LNCAP (cell line): ENCODE data around the gene DPEP1.

Experiments used
- TF ChIP-seq, protein P1 (sequence below): fragments of 450-650 bp; IDR thresholded peaks from 2 replicates; pipeline ENCODE4 v1.5.1; 2017; ENCODE audit warnings: mild to moderate bottlenecking

DPEP1 gene

DNA sequence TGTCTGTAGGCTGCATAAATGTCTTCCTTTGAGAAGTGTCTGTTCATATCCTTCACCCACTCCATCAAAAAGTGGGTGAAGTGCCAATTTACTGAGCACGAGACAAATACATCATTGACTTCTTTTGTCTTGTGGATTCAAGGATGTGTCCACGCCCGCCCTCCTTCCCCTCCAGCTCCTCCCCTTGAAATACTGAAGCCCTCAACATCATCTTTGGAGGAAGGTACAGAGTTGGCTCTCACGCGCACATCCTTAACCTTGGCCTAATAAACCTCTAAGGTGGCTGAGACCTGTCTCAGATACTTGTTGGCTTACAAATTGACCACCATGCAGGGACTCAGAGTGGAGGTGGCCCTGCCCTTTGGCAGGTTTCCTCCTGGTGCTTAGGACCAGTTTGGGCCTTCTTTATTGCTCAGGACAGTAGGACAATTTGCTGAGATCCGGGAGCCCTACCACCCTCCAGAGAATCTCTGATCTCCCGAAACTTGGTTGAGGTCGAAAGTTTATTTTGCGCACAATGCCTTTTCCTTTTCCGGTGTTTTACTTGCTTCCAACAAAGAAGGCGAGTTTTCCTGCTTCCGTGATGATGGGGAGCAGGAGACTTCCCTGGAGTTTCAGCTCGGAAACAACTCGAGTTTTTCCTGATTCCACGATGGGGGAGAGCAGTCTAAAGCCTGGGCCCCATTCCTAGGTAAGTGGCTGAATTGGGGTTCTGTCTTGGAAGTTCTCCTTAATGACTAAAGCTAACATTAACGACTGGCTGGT, 58.9 kb downstream of the DPEP1 start:
- TF ChIP-seq, protein P1, sequence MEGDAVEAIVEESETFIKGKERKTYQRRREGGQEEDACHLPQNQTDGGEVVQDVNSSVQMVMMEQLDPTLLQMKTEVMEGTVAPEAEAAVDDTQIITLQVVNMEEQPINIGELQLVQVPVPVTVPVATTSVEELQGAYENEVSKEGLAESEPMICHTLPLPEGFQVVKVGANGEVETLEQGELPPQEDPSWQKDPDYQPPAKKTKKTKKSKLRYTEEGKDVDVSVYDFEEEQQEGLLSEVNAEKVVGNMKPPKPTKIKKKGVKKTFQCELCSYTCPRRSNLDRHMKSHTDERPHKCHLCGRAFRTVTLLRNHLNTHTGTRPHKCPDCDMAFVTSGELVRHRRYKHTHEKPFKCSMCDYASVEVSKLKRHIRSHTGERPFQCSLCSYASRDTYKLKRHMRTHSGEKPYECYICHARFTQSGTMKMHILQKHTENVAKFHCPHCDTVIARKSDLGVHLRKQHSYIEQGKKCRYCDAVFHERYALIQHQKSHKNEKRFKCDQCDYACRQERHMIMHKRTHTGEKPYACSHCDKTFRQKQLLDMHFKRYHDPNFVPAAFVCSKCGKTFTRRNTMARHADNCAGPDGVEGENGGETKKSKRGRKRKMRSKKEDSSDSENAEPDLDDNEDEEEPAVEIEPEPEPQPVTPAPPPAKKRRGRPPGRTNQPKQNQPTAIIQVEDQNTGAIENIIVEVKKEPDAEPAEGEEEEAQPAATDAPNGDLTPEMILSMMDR = no peak

DNA sequence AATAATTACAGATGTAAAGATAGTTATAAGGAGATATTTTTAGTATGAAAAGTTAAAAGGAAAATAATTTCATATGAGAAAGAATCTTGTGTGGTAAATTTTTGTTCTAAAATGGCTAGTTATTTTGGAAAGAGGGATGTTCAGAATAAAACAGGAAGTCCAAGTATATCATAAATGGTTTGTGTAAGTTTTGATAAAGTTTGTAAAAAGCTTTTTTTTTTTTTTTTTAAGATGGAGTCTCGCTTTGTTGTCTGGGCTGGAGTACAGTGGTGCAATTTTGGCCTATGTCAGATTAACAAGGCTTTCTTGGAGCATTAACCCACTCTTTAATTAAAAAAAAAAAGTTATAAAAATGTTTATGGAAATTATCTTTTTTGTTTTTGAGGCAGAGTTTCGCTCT, 64.8 kb downstream of the DPEP1 start:
- TF ChIP-seq, protein P1 = no peak

DNA sequence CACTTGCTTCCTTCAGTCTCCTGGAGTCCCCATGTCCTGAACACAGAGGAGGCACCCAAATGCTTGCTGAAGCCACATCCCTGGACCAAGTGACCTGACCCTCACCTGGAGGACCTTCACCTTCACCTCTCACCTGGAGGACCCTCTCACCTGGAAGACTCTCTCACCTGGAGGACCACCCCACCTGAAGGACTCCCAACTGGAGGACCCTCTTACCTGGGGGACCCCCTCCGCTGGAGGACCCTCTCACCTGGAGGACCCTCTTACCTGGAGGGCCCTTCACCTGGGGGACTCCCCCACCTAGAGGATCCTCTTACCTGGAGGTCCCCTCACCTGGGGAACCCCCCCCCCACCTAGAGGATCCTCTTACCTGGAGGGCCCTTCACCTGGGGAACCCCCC, 72.5 kb downstream of the DPEP1 start:
- TF ChIP-seq, protein P1 = no peak

DNA sequence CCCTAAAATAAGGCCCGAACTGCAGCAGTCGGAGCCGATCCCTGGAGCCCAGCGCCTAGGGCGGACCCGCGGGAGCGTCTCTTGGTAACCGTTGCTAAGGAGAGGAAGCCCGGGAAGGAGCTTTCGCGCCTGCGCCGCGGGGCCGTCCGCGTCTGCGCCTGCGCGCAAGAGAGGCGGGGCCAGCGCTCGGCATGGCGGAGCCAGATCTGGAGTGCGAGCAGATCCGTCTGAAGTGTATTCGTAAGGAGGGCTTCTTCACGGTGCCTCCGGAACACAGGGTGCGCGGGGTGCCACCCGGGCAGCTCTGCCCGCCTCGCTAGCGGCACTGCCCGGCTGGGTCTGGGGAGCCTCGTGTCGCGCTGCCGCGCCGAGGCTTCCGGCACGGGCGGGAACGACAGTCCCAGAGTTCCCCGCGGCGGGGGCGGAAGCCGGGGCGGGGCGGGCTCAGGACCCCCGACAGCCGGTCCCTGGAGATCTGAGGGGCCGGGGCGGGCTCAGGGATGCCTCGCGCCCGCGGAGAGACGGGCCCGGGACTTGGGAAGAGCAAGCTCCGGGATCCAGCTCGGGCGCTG, 73.2 kb downstream of the DPEP1 start, which contains the start of gene CDK10:
CDK10 (plus strand) TSS at position 170 of the 572 bp plus-strand sequence; CDS start at position 192, 22 bp downstream.
- TF ChIP-seq, protein P1 = no peak

DNA sequence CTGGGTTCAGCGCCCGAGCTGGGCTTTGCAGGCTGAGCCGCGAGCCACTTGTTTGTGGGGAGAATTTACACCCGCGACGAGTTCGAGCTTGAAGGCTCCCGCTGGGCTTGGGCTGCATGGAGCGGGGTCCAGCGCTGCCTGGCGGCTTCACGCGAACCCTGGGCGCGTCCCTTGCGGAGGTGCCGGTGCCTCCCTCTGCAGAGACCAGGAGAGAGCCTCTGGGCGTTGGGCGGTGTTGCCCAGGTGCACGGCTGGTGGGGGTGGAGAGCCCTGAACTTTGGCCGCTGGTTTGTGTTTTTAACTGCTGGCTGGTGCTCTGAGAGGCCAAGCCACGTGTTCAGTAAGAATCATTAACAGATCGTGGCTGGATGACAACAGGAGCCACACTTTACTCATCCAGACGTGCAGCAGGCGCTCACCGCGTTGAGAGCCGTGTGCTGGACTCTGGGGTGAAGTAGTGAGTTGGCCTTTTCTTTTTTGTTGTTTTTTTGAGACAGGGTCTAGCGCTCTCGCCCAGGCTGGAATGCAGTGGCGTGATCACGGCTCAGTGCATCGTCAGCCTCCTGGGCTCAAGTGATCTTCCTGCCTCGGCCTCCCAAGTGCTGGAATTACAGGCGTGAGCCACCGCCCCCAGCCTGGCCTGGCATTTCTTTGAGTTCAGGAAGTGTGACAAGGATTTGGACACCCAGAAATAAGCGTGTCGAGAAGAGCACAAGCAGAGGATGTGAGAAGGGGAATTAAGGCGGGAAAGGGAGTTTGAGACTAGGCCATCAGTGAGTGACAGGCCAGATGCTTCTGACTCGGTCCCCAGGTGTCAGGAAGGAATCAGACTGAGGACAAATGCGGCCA, 73.9 kb downstream of the DPEP1 start:
- TF ChIP-seq, protein P1 = no peak
